Measurements from ENCODE around the gene MFSD8. TPM values are rescaled to one million over a fixed set of nuclear protein-coding genes. Genes with fewer than 3 reads are reported as not detected.
"Not testable (repeated sequence)": the region's sequence is repeated elsewhere in the genome, so short reads cannot be mapped to it uniquely, and the experiment has no call there.

MFSD8 gene, protein sequence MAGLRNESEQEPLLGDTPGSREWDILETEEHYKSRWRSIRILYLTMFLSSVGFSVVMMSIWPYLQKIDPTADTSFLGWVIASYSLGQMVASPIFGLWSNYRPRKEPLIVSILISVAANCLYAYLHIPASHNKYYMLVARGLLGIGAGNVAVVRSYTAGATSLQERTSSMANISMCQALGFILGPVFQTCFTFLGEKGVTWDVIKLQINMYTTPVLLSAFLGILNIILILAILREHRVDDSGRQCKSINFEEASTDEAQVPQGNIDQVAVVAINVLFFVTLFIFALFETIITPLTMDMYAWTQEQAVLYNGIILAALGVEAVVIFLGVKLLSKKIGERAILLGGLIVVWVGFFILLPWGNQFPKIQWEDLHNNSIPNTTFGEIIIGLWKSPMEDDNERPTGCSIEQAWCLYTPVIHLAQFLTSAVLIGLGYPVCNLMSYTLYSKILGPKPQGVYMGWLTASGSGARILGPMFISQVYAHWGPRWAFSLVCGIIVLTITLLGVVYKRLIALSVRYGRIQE
- 30.8 and 31.1 TPM in 2 replicates for total RNA-seq

- intact Hi-C loops (cut with micrococcal nuclease): loop anchor here (1.0 to 5.0 kb wide), 7 partner anchors 32 to 1128 kb away; partner anchors contain the start of genes HSPA4L, LARP1B, PLK4 and SCLT1
- peak within 1 kb of the TSS; percentile 96 for H3K27ac Mint-ChIP-seq
- H3K36me3 Mint-ChIP-seq (ENCODE audit: low read depth): peaks cover 24% of the 10 kb centered on the region
- DNase-seq: peak; percentile 96
- POLR2A ChIA-PET: interaction anchor here (0.5 to 2.3 kb wide), 18 partner anchors 8 to 1131 kb away, joined by 3 to 69 read pairs (median 4); partner anchors contain the start of genes C4orf33, HSPA4L, LARP1B and PGRMC2
- H3K27me3 Mint-ChIP-seq: no peaks in the 10 kb centered on the region
- CTCF ChIA-PET: interaction anchor here (0.6 to 1.7 kb wide), 5 partner anchors 32 to 1044 kb away, joined by 3 to 9 read pairs (median 5); partner anchors contain the start of gene LARP1B
- peak within 1 kb of the TSS; percentile 98 for H3K4me3 Mint-ChIP-seq
- H3K9me3 Mint-ChIP-seq: no peaks in the 10 kb centered on the region
- TF ChIP-seq CTCF (IDR thresholded peaks at IDR 0.05): no peak
- ATAC-seq (ENCODE audit: low read depth): peak; percentile 96
- peaks cover 34% of the 10 kb centered on the region for H3K4me1 Mint-ChIP-seq
These were observed at the start of gene MFSD8, which contains the start of gene ABHD18 for GRCh38 chr4:127965062-127965802. MFSD8 (minus strand) TSS chr4:127965173; CDS start chr4:127965133, 40 bp downstream. ABHD18 (plus strand) TSS chr4:127965406; CDS start chr4:127982956, 17,550 bp downstream.

DNA sequence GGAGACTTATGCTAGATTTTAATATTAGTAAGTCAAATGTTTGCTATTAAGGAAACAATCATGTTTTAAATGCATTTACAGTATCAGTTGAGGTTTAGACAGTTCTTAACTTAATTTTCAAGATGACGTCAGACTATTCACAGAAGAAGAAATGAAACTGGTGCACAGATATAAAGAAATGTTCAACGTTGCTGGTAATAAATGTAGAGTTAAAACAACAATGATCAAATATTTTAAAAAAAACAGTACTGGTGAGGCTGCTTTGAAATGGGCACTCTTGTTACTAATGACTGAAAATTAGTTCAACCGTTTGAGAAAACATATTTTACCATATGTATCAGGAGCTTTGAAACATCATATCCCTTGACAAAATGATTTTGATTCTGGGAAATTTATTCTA lies 44.5 kb upstream of the MFSD8 start:
- intact Hi-C loops (cut with micrococcal nuclease): no loop called here
- DNase-seq (no peak), ATAC-seq (ENCODE audit: low read depth) (no peak)
- POLR2A ChIA-PET: no interaction called here
- Mint-ChIP-seq H3K4me3 (no peak overlapping the region), H3K4me1 (peaks cover 3% of the 10 kb centered on the region), H3K27me3 (no peaks in the 10 kb centered on the region), H3K36me3 (ENCODE audit: low read depth) (peaks cover 36% of the 10 kb centered on the region), H3K9me3 (no peaks in the 10 kb centered on the region), H3K27ac (no peak overlapping the region)
- no peak for TF ChIP-seq CTCF (IDR thresholded peaks at IDR 0.05)
- CTCF ChIA-PET: no interaction called here

DNA sequence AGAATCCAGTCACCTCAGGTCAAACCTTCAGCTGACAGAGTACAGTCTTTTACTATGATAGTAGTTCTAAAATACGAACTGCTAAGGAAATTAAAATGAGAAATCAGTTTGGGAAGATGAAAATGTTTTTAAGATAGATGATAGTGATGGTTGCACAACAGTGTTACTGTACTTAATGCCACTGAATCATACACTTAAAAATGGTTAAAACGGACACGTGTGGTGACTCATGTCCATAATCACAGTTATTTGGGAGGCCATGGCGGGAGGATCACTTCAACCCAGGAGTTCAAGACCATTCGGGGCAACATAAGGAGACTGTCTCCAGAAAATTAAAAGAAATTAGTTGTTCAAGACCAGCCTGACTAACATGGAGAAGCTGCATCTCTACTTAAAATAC lies 41.6 kb upstream of the MFSD8 start:
- no peak overlapping the region for H3K4me3 Mint-ChIP-seq
- POLR2A ChIA-PET: no interaction called here
- H3K4me1 Mint-ChIP-seq: peaks cover 3% of the 10 kb centered on the region
- CTCF ChIA-PET: interaction anchor here (1.2 kb wide), 1 partner anchor 9 kb away, joined by 3 read pairs; no protein-coding TSS in a partner anchor
- DNase-seq (no peak), ATAC-seq (ENCODE audit: low read depth) (no peak)
- no peak overlapping the region for H3K27ac Mint-ChIP-seq
- H3K36me3 Mint-ChIP-seq (ENCODE audit: low read depth): peaks cover 22% of the 10 kb centered on the region
- H3K9me3 Mint-ChIP-seq: no peaks in the 10 kb centered on the region
- intact Hi-C loops (cut with micrococcal nuclease): no loop called here
- H3K27me3 Mint-ChIP-seq: no peaks in the 10 kb centered on the region
- no peak for TF ChIP-seq CTCF (IDR thresholded peaks at IDR 0.05)

DNA sequence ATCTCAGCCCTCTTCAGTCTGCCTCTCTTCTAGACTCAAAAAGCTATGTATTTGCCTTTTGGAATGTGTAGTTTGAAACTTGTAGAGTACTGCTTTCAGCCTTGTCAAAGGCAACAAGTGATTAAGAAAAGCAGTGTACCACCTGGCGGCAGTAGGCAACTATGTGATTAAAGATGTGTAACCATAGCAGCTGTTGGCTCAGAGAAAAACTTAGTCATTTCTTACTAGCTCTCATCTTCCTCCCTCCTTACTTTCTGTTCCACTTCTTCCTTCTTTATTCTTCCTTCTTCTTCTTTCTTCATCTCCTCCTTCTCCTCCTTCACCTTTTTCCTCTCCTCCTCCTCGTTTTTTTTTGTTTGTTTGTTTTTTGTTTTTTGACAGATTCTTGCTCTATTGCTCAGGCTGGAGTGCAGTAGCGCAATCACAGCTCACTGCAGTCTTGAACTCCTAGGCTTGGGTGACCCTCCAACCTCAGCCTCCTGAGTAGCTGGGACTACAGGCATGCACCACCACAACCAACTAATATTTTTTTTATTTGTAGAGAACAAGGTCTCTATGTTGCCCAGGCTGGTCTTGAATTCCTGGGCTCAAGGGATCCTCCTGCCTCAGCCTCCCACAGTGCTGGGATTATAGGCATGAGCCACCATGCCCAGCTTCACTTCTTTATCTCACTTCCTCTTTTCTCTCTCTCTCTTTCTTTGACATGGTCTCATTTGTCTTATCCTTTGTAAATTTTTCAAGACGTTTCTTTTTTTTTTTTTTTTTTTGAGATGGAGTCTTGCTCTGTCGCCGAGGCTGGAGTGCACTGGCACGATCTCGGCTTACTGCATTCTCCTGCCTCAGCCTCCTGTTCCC lies 32.8 kb upstream of the MFSD8 start:
- peak; percentile 92 for ATAC-seq (ENCODE audit: low read depth)
- H3K9me3 Mint-ChIP-seq: peaks cover 6% of the 10 kb centered on the region
- DNase-seq: no peak
- no peaks in the 10 kb centered on the region for H3K27me3 Mint-ChIP-seq
- ChIA-PET POLR2A (interaction anchor here (1.1 to 1.6 kb wide), 3 partner anchors 33 to 811 kb away, joined by 5 to 12 read pairs (median 9); partner anchors contain the start of genes ABHD18, LARP1B and MFSD8), CTCF (interaction anchor here (0.5 to 1.7 kb wide), 4 partner anchors 8 to 62 kb away, joined by 3 to 5 read pairs (median 3); partner anchors contain the start of genes ABHD18 and MFSD8)
- intact Hi-C loops (cut with micrococcal nuclease): loop anchor here (1.0 to 2.0 kb wide), 4 partner anchors 33 to 392 kb away; partner anchors contain the start of genes ABHD18, LARP1B, MFSD8 and PLK4
- peak overlapping the region; percentile 81 for H3K27ac Mint-ChIP-seq
- H3K36me3 Mint-ChIP-seq (ENCODE audit: low read depth): peaks cover 38% of the 10 kb centered on the region
- peak overlapping the region; percentile 2 for H3K4me3 Mint-ChIP-seq
- H3K4me1 Mint-ChIP-seq: peaks cover 23% of the 10 kb centered on the region
- TF ChIP-seq CTCF (IDR thresholded peaks at IDR 0.05): no peak

DNA sequence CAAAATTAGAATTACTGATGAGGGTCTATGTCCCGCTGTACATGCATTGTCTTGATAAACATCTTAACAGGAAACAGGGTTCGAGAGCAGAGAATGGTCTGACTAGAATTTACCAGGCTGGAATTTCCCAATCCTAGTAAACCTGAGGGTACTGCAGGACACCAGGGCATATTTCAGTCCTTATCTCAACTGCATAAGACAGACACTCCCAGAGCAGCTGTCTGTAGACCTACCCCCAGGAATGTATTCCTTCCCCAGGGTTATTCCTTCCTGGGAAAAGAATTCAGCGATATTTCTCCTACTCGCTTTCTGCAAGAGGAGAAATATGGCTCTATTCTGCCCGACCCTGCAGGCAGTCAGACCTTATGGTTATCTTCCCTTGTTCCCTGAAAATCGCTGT lies 31.5 kb upstream of the MFSD8 start:
- peaks cover 40% of the 10 kb centered on the region for H3K36me3 Mint-ChIP-seq (ENCODE audit: low read depth)
- CTCF ChIA-PET: not testable (repeated sequence)

More for the DNA sequence above, 31.5 kb upstream of the MFSD8 start:
- H3K27me3 Mint-ChIP-seq; POLR2A ChIA-PET; H3K9me3 Mint-ChIP-seq; ATAC-seq (ENCODE audit: low read depth); H3K27ac Mint-ChIP-seq; DNase-seq; H3K4me3 Mint-ChIP-seq: not testable (repeated sequence)
- H3K4me1 Mint-ChIP-seq: peaks cover 26% of the 10 kb centered on the region
- intact Hi-C loops (cut with micrococcal nuclease): loop anchor here (2.0 kb wide), 1 partner anchor 32 kb away; the partner anchor contains the start of genes ABHD18 and MFSD8

All from activated B cell treated with CpG ODN at 0.5 μM for 24 hours (primary cell).